GM19023 (cell line): ENCODE data around the gene AK5.
A peak's percentile ranks its signal among the peaks of the same experiment; 100 is the strongest.

Source experiments
- ATAC-seq: cut with Tn5 transposase; IDR thresholded peaks from one replicate; pipeline ENCODE4 v1.9.1; 2021; ENCODE audit warnings: mild to moderate bottlenecking, moderate library complexity; ENCODE audit not compliant: unreplicated experiment

Gene AK5

GRCh38 chr1:77571642-77572041 is 289.8 kb downstream of the AK5 start:
- ATAC-seq, result no peak

DNA sequence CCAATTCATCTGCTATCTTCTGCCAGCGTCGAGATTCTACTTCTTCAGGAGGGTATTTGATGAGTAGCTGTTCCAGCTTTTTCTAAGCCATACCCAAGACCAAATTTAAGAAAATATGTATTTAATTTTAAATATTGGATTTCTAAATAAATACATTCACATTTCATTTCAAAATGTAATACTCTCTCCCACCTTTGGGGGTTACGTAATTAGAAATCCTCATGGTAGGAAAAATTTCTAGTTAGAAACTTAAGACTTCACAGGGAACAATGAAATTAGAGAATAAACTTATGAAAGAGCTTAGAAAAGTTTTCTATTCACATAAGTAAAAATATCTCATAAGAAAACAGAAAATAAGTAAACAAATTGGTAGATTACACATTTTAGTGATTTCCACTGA is 297.7 kb downstream of the AK5 start:
- ATAC-seq, result no peak

- no peak for ATAC-seq
Observed at GRCh38 chr1:77582905-77583304, 301.1 kb downstream of the AK5 start.

DNA sequence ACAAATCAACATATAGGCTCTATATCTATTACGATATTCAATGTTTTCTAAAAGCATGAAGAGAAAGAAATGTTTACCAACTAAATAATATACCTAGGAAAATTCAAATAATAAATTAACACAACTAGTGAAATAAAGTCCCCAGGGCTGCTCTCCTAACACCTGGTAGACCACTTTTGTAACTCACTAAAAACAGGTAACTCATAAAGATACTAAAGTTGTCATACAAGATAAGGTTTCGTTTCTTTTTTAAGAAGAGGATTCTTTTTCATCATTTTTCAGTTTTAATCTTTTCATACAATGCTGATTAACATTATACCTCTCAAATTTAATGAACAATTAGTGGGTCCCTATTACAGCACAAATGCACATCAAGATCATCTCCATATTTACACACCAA is 301.7 kb downstream of the AK5 start:
- ATAC-seq, result no peak

DNA sequence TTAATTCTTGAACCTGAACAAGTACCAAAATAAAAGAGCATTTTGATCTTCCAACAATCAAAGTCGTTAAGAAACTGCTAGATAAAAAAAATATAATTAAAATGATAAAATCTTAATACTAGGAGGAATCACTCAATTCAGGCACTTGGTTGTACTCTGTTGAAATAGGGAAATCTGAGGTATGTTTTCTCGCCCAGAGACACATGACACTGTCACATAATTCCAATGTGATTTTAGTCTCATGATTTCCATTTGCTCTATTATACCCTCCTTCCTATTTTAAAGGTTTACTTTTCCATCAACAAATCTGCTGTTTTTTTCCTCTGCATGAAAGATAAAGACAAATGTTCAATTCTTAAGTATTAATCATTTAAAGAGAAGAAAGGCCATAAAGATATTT is 303.1 kb downstream of the AK5 start:
- no peak for ATAC-seq

DNA sequence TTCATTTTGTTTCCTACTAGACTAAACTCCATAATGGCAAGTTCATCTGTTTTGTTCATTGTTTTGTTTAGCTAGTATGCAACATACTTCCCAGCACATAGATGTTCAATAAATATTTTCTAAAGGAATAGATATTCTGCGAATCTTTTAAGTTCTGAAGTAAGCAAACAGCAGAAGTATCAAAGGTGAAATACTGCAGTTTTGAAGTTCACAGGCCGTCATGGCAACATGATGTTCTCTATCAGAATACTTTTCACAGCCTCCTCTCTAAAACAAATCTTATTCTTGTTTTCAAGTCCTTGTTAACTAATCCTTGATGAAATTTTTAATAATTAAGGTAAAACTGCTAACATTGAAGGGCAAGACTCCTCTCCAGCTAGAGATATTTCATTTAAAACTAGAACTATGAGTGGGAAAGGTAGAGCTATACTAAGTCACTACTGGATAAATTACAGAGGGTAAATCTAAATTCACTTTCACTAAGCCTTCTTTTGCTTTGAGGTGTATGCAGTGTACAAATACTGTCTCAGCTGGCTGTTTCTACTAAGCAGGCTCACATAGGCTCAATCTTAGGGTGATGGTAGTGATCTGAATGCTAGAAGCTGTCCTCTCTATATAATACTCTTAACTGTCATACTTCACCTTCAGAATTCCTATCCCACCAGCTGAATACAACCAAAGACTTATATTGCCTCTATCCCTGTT is 303.9 kb downstream of the AK5 start:
- ATAC-seq, result no peak

DNA sequence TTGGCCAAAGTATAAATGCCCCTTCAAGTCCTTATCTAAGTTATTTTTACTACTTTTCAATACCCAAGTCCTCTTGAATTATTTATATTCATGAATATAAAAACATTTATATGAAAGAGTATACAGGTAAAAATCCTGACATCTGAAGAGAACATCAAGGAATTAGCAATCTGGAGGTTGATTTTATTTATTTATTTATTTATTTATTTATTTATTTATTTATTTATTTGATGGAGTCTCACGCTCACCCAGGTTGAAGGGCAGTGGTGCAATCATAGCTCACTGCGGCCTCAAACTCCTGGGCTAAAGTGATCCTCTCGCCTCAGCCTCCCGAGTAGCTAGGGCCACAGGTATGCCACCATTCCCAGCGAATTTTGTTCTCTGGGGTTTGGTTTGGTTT is 307.4 kb downstream of the AK5 start:
- ATAC-seq, result no peak

- no peak for ATAC-seq
Observed at GRCh38 chr1:77590651-77591050, 308.8 kb downstream of the AK5 start.

GRCh38 chr1:77592906-77593305 is 311.1 kb downstream of the AK5 start:
- no peak for ATAC-seq

GRCh38 chr1:77594366-77595112 is 312.7 kb downstream of the AK5 start:
- peak; percentile 83 for ATAC-seq

DNA sequence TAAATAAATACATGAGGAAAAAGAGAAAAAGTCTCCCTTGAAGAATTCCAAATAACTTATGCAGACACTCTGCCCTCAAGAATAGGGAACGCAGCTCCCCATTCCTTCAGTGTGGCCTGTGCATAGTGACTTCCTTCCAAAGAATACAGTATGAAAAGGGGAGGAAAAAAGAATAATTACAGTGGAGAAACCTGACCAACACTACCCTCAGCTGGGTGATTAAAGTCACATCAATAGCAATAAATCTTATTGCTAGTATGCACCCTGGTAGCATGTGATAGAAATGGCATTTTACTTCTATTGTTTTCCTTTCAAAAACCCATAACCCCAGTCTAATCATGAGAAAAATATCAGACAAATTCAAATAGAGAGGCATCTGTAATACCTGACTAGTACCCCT is 315.5 kb downstream of the AK5 start:
- ATAC-seq, result no peak

DNA sequence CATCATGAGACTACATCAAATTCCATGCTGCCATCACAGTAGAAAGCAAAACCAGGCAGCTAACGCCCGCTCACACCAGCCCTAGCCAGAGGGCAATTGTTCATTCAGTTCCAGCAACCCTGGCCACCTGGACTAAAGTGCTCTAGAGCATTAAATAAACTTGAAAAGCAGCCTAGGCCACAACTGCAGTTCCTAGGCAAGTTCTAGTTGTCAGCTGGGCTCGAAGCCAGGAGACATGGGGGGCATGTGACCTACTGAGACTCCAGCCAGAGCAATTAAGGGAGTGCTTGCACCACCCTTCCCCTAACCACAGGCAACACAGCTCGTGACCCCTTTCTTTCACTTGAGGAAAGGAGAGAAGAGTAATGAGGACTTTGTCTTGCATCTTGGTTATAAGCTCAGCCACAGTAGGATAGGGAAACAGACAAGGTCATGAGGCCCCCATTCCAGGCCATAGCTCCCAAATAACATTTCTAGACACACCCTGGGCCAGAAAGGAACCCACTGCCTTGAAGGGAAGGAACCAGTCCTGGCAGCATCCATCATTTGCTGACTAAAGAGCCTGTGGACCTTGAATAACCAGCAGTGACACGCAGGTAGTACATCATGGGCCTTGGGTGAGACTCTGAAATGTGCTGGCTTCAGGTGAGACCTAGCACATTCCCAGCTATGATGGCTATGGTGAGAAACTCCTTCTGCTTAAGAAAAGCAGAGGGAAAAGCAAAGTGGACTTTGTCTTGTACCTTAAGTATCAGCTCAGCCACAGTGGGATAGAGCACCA is 323.6 kb downstream of the AK5 start:
- no peak for ATAC-seq

DNA sequence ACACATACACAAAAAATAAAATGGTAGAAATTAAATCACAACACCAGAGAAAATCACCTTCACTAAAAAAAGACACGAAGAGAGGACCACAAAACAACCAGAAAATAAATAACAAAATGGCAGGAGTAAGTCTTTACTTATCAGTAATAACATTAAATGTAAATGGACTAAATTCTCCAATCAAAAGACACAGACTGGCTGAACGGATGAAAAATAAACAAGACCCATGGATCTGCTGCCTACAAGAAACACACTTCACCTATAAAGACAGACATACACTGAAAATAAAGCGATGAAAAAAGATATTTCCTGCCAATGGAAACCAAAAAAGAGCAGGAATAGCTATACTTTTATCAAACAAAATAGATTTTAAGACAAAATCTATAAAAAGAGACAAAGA is 327.1 kb downstream of the AK5 start:
- no peak for ATAC-seq
